Activated T-helper 1 cell treated with anti-CD3 and anti-CD28 coated beads, Interleukin-12 subunit alpha, Interleukin-12 subunit beta, Interleukin-2, Interleukin-4 antibody, amounts not matched to agents 30 ng/mL and 10 ng/mL and 1 ng/mL, durations not matched to agents 14 hours and 24 hours and 36 hours (primary cell): ENCODE measurements around the gene CBY1. TPM values are rescaled to one million over a fixed set of nuclear protein-coding genes. Genes with fewer than 3 reads are reported as not detected.

Source experiments
- DNase-seq: peaks from one replicate; pipeline ENCODE4 v3.0.0; 2021; ENCODE audit warnings: low spot score
- H3K27ac Mint-ChIP-seq: one replicate; pipeline ENCODE4 v1.8.0; 2021; ENCODE audit warnings: mild to moderate bottlenecking, mixed read lengths
- H3K27me3 Mint-ChIP-seq: one replicate; pipeline ENCODE4 v1.8.0; 2022; ENCODE audit warnings: mild to moderate bottlenecking, moderate library complexity, mixed read lengths; ENCODE audit not compliant: insufficient read depth
- H3K36me3 Mint-ChIP-seq: one replicate; pipeline ENCODE4 v1.8.0; 2021; ENCODE audit warnings: low read depth, mixed read lengths
- H3K4me1 Mint-ChIP-seq: one replicate; pipeline ENCODE4 v1.8.0; 2021; ENCODE audit warnings: low read depth, mixed read lengths
- H3K4me3 Mint-ChIP-seq: one replicate; pipeline ENCODE4 v1.8.0; 2021; ENCODE audit warnings: mild to moderate bottlenecking, moderate library complexity, mixed read lengths
- H3K9me3 Mint-ChIP-seq: one replicate; pipeline ENCODE4 v1.8.0; 2021; ENCODE audit warnings: mixed read lengths
- intact Hi-C: fragments of 100-400 bp; cut with micrococcal nuclease; formaldehyde crosslinking; loops from one replicate; pipeline ENCODE4 v1.15.1; 2024
- total RNA-seq: library from RNA; stranded (reverse); gene quantifications from 2 replicates; pipeline ENCODE4 v1.2.3, GENCODE V29; 2022

Gene CBY1
- total RNA-seq, 1 donor from 2014 or later = 8.8 TPM

DNA sequence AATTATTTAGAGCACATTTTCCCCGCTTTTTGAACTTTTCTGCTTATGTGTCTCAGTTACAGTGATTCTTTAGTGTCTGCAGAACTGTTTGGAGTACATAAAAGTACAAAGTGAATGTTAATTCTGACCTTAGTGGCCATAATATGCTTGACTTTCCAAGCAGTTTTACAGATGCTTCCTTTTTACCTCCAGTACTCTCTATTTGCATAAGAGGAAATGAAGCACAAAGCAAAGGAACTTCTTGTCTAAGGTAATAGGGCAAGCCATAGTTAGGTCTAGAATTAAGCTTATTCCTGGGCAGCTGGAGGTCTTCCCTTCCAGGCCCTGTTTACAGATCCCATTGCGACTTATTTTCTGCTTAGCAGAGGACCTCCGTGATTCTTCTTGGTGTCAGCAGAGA, 52.9 kb downstream of the CBY1 start:
- H3K4me1 Mint-ChIP-seq = peaks cover 75% of the 10 kb centered on the region
- peak overlapping the region; percentile 75 for H3K27ac Mint-ChIP-seq

GRCh38 chr22:38710351-38710750, 53.9 kb downstream of the CBY1 start:
- DNase-seq = no peak
- Mint-ChIP-seq H3K9me3 (no peaks in the 10 kb centered on the region), H3K36me3 (peaks cover 57% of the 10 kb centered on the region), H3K4me1 (peaks cover 76% of the 10 kb centered on the region), H3K4me3 (no peak overlapping the region), H3K27me3 (no peaks in the 10 kb centered on the region), H3K27ac (no peak overlapping the region)
- intact Hi-C loops = no loop called here

More for the DNA sequence above, 52.9 kb downstream of the CBY1 start:
- no peak for DNase-seq
- Mint-ChIP-seq H3K36me3 (peaks cover 49% of the 10 kb centered on the region), H3K27me3 (no peaks in the 10 kb centered on the region), H3K4me3 (peak overlapping the region; percentile 69), H3K9me3 (no peaks in the 10 kb centered on the region)
- intact Hi-C loops = loop anchor here (5.0 to 10.0 kb wide), 3 partner anchors 137 to 1475 kb away; partner anchors contain the start of genes DMC1 and PICK1

GRCh38 chr22:38710866-38711265, 54.4 kb downstream of the CBY1 start:
- H3K27me3 Mint-ChIP-seq = no peaks in the 10 kb centered on the region
- peaks cover 57% of the 10 kb centered on the region for H3K36me3 Mint-ChIP-seq
- no peak overlapping the region for H3K4me3 Mint-ChIP-seq
- no peaks in the 10 kb centered on the region for H3K9me3 Mint-ChIP-seq
- H3K4me1 Mint-ChIP-seq = peaks cover 80% of the 10 kb centered on the region
- intact Hi-C loops = no loop called here
- no peak for DNase-seq
- peak overlapping the region; percentile 36 for H3K27ac Mint-ChIP-seq

GRCh38 chr22:38712486-38713207, 56.2 kb downstream of the CBY1 start:
- peaks cover 68% of the 10 kb centered on the region for H3K4me1 Mint-ChIP-seq
- intact Hi-C loops = no loop called here
- H3K27ac Mint-ChIP-seq = peak overlapping the region; percentile 60
- no peaks in the 10 kb centered on the region for H3K27me3 Mint-ChIP-seq
- H3K4me3 Mint-ChIP-seq = no peak overlapping the region
- no peak for DNase-seq
- H3K36me3 Mint-ChIP-seq = peaks cover 61% of the 10 kb centered on the region
- no peaks in the 10 kb centered on the region for H3K9me3 Mint-ChIP-seq

GRCh38 chr22:38713921-38714320, 57.5 kb downstream of the CBY1 start:
- Mint-ChIP-seq H3K27ac (peak overlapping the region; percentile 48), H3K4me3 (no peak overlapping the region), H3K9me3 (no peaks in the 10 kb centered on the region), H3K4me1 (peaks cover 55% of the 10 kb centered on the region), H3K27me3 (no peaks in the 10 kb centered on the region), H3K36me3 (peaks cover 57% of the 10 kb centered on the region)
- DNase-seq = no peak
- intact Hi-C loops = no loop called here

DNA sequence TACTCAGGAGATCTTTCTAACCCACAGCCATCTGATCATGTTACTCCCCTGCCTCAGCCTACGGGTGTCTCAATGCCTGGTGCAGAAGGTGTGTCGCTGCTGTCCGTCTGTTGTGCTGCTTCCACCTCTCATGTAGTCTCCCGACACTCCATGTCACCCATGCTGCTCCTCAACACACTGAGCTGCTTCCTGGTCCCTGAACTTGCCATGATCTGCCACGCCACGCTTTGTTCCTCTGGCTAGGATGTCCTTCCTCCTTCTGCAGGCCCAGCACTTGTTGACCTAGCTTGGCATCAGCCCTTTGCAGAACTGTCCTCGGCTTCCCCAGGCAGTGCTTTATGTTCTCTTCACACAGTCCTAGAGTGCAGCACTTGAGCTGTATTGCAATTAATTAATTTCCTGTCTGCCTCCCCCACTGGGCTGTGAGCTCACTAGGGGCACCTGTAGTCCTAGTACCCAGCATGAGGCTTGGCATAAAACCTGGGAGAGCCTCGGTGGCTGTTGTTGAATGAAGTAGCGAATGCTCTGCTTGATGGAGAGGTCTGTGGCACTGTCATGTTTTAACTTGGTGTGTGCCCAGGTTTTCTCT, 58.8 kb downstream of the CBY1 start:
- Mint-ChIP-seq H3K4me3 (no peak overlapping the region), H3K9me3 (no peaks in the 10 kb centered on the region), H3K4me1 (peaks cover 44% of the 10 kb centered on the region), H3K36me3 (peaks cover 50% of the 10 kb centered on the region), H3K27ac (peak overlapping the region; percentile 13), H3K27me3 (no peaks in the 10 kb centered on the region)
- DNase-seq = no peak
- intact Hi-C loops = no loop called here

- peaks cover 47% of the 10 kb centered on the region for H3K36me3 Mint-ChIP-seq
- no peak for DNase-seq
- no peak overlapping the region for H3K27ac Mint-ChIP-seq
- H3K27me3 Mint-ChIP-seq = no peaks in the 10 kb centered on the region
- intact Hi-C loops = no loop called here
- peaks cover 38% of the 10 kb centered on the region for H3K4me1 Mint-ChIP-seq
- H3K9me3 Mint-ChIP-seq = no peaks in the 10 kb centered on the region
- H3K4me3 Mint-ChIP-seq = no peak overlapping the region
Measured at GRCh38 chr22:38715852-38716251, 59.4 kb downstream of the CBY1 start.

- Mint-ChIP-seq H3K9me3 (no peaks in the 10 kb centered on the region), H3K4me3 (no peak overlapping the region), H3K27me3 (no peaks in the 10 kb centered on the region), H3K27ac (no peak overlapping the region), H3K36me3 (peaks cover 44% of the 10 kb centered on the region), H3K4me1 (peaks cover 34% of the 10 kb centered on the region)
- DNase-seq = no peak
- intact Hi-C loops = no loop called here
Measured at GRCh38 chr22:38716271-38716670, 59.8 kb downstream of the CBY1 start.

GRCh38 chr22:38716826-38717225, 60.4 kb downstream of the CBY1 start:
- H3K9me3 Mint-ChIP-seq = no peaks in the 10 kb centered on the region
- no peaks in the 10 kb centered on the region for H3K27me3 Mint-ChIP-seq
- no peak for DNase-seq
- H3K4me3 Mint-ChIP-seq = no peak overlapping the region
- peaks cover 33% of the 10 kb centered on the region for H3K4me1 Mint-ChIP-seq
- peaks cover 49% of the 10 kb centered on the region for H3K36me3 Mint-ChIP-seq
- intact Hi-C loops = no loop called here
- H3K27ac Mint-ChIP-seq = no peak overlapping the region

GRCh38 chr22:38717244-38717643, 60.8 kb downstream of the CBY1 start:
- no peaks in the 10 kb centered on the region for H3K27me3 Mint-ChIP-seq
- peak overlapping the region; percentile 44 for H3K27ac Mint-ChIP-seq
- intact Hi-C loops = no loop called here
- H3K9me3 Mint-ChIP-seq = no peaks in the 10 kb centered on the region
- H3K4me1 Mint-ChIP-seq = peaks cover 33% of the 10 kb centered on the region
- H3K36me3 Mint-ChIP-seq = peaks cover 45% of the 10 kb centered on the region
- no peak for DNase-seq
- no peak overlapping the region for H3K4me3 Mint-ChIP-seq

DNA sequence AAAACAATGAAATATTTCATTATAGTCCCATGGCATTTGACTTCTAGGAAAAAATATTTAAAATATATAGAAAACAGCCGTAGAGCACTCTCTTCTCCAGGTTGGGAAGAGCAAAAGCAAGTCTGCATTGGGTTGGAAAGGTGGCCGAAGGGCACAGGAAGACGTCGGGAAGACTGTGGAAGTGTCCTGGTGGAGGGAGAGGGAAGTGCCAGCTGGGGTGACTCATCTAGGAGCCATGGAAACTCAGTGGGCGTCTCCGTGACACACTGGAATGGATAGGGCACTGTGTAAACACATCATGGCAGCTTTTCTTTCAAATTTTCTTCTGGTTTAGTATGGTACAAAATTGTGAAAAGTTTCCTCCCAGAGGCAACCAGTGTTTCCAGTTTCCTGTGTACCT, 62.0 kb downstream of the CBY1 start:
- no peak for DNase-seq
- Mint-ChIP-seq H3K27me3 (no peaks in the 10 kb centered on the region), H3K4me1 (peaks cover 24% of the 10 kb centered on the region), H3K4me3 (no peak overlapping the region), H3K36me3 (peaks cover 44% of the 10 kb centered on the region), H3K27ac (peak overlapping the region; percentile 15), H3K9me3 (no peaks in the 10 kb centered on the region)
- intact Hi-C loops = no loop called here

DNA sequence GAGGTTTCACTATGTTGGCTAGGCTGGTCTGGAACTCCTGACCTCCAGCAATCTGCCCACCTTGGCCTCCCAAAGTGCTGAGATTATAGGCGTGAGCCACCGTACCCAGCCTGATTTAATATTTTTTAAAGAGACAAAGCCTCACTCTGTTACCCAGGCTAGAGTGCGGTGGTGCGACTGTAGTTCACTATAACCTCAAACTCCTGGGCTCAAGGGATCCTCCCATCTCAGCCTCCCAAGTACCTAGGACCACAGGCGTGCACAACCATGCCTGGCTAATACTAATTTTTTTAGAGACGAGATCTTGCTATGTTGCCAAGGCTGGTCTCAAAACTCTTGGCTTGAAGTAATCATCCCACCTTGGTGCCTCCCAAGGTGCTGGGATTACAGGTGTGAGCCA, 62.8 kb downstream of the CBY1 start:
- Mint-ChIP-seq H3K9me3 (no peaks in the 10 kb centered on the region), H3K27me3 (no peaks in the 10 kb centered on the region), H3K27ac (no peak overlapping the region), H3K36me3 (peaks cover 49% of the 10 kb centered on the region), H3K4me3 (no peak overlapping the region), H3K4me1 (peaks cover 16% of the 10 kb centered on the region)
- intact Hi-C loops = no loop called here
- no peak for DNase-seq

DNA sequence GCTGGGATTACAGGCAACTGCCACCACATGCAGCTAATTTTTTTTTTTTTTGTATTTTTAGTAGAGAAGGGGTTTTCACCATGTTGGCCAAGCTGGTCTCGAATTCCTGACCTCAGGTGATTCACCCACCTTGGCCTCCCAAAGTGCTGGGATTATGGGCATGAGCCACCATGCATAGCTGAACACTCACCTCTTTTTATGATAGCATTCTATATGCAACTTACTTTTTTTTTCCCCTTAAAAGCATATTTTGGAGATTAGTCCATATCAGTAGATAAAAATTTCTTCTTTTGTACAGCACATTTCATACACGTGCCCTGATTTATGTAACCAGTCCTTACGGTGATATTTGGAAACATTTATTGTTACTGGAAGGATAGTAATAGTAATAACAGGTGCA, 63.9 kb downstream of the CBY1 start:
- Mint-ChIP-seq H3K36me3 (peaks cover 53% of the 10 kb centered on the region), H3K9me3 (no peaks in the 10 kb centered on the region), H3K27ac (no peak overlapping the region), H3K4me3 (no peak overlapping the region), H3K27me3 (no peaks in the 10 kb centered on the region), H3K4me1 (peaks cover 4% of the 10 kb centered on the region)
- no peak for DNase-seq
- intact Hi-C loops = no loop called here
